Activated B cell treated with CpG ODN at 0.5 μM for 24 hours (primary cell): ENCODE data around the gene NUDT6. TPM values are rescaled to one million over a fixed set of nuclear protein-coding genes. Genes with fewer than 3 reads are reported as not detected.

Experiments used
- ATAC-seq: fragments of 200-7000 bp; cut with Tn5 transposase; one replicate; pipeline ENCODE4 v1.10.0; 2021; ENCODE audit warnings: low read depth, mild to moderate bottlenecking, moderate library complexity
- CTCF ChIA-PET: fragments of 350-600 bp; sonication (Branson Sonifier 250); formaldehyde crosslinking; loops from one replicate; lab custom pipeline; 2021; ENCODE audit warnings: antibody characterized with exemption; lab: Charles Lee
- POLR2A ChIA-PET: fragments of 350-600 bp; sonication (Branson Sonifier 250); formaldehyde crosslinking; loops from one replicate; lab custom pipeline; 2021; ENCODE audit warnings: antibody characterized with exemption; lab: Charles Lee
- DNase-seq: peaks from one replicate; pipeline ENCODE4 v3.0.0; 2022
- H3K27ac Mint-ChIP-seq: one replicate; pipeline ENCODE4 v1.8.0; 2020; ENCODE audit warnings: mixed read lengths
- H3K27me3 Mint-ChIP-seq: one replicate; pipeline ENCODE4 v1.8.0; 2021; ENCODE audit warnings: mixed read lengths
- H3K36me3 Mint-ChIP-seq: one replicate; pipeline ENCODE4 v1.8.0; 2021; ENCODE audit warnings: low read depth, mixed read lengths
- H3K4me1 Mint-ChIP-seq: one replicate; pipeline ENCODE4 v1.8.0; 2021; ENCODE audit warnings: mixed read lengths
- H3K4me3 Mint-ChIP-seq: one replicate; pipeline ENCODE4 v1.8.0; 2020; ENCODE audit warnings: mild to moderate bottlenecking, mixed read lengths
- H3K9me3 Mint-ChIP-seq: one replicate; pipeline ENCODE4 v1.8.0; 2020; ENCODE audit warnings: mixed read lengths
- intact Hi-C: fragments of 100-400 bp; cut with micrococcal nuclease; formaldehyde crosslinking; loops from one replicate; pipeline ENCODE4 v1.15.1; 2024
- total RNA-seq: library from RNA; stranded (reverse); gene quantifications from 2 replicates; pipeline ENCODE4 v1.2.3, GENCODE V29; 2022
- TF ChIP-seq, protein P1 (sequence below): fragments of 200-600 bp; IDR thresholded peaks from one replicate; pipeline ENCODE4 v1.8.0; 2022; ENCODE audit warnings: antibody characterized with exemption, mild to moderate bottlenecking

NUDT6 gene
- total RNA-seq, 1 donor from 2014 or later = 2.4 TPM

DNA sequence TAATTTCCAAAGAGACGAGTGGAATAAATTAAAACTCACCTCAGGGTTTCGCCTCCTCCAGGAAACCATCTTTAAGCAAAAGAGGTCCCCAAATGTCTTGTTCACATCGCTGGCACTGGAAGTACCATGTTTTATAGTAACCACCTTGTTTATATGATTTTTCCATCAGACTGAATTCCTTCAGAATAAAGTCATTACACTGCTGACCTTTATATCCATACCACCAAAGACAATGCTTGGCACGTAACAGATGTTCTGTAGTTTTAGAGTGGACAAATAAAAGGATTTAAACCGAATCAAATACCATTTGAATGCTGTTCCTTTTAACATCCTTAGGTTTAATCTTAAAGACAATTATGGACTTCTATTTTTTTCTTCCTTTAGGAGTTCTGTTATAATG lies 4.7 kb downstream of the NUDT6 start:
- no peak overlapping the region for H3K4me3 Mint-ChIP-seq
- H3K27ac Mint-ChIP-seq = no peak overlapping the region
- CTCF ChIA-PET = no interaction called here
- H3K9me3 Mint-ChIP-seq = no peaks in the 10 kb centered on the region
- POLR2A ChIA-PET = no interaction called here
- H3K4me1 Mint-ChIP-seq = peaks cover 4% of the 10 kb centered on the region
- DNase-seq = no peak
- intact Hi-C loops = no loop called here
- no peak for ATAC-seq
- H3K36me3 Mint-ChIP-seq = peaks cover 5% of the 10 kb centered on the region
- H3K27me3 Mint-ChIP-seq = no peaks in the 10 kb centered on the region
- TF ChIP-seq, protein P1, sequence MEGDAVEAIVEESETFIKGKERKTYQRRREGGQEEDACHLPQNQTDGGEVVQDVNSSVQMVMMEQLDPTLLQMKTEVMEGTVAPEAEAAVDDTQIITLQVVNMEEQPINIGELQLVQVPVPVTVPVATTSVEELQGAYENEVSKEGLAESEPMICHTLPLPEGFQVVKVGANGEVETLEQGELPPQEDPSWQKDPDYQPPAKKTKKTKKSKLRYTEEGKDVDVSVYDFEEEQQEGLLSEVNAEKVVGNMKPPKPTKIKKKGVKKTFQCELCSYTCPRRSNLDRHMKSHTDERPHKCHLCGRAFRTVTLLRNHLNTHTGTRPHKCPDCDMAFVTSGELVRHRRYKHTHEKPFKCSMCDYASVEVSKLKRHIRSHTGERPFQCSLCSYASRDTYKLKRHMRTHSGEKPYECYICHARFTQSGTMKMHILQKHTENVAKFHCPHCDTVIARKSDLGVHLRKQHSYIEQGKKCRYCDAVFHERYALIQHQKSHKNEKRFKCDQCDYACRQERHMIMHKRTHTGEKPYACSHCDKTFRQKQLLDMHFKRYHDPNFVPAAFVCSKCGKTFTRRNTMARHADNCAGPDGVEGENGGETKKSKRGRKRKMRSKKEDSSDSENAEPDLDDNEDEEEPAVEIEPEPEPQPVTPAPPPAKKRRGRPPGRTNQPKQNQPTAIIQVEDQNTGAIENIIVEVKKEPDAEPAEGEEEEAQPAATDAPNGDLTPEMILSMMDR = no peak

DNA sequence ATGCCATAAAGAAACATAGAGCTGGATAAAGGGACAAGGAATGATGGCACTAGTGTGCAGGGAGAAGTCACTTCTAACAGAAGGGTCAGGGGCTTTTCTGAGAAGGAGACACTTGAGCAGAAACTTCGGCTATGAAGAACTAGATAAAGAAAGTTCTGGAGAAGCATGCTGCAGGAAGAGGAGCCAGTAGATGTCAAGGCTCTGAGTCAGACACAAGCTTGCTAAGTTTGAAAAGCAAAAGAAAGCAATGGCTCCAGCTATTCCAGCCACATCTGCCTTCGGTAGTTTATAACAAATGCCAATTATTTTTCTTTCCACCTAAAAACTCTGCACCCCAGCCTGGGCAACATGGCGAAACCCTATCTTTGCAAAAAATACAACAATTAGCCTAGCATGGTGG lies 7.5 kb downstream of the NUDT6 start:
- H3K4me1 Mint-ChIP-seq = no peaks in the 10 kb centered on the region
- ATAC-seq = no peak

DNA sequence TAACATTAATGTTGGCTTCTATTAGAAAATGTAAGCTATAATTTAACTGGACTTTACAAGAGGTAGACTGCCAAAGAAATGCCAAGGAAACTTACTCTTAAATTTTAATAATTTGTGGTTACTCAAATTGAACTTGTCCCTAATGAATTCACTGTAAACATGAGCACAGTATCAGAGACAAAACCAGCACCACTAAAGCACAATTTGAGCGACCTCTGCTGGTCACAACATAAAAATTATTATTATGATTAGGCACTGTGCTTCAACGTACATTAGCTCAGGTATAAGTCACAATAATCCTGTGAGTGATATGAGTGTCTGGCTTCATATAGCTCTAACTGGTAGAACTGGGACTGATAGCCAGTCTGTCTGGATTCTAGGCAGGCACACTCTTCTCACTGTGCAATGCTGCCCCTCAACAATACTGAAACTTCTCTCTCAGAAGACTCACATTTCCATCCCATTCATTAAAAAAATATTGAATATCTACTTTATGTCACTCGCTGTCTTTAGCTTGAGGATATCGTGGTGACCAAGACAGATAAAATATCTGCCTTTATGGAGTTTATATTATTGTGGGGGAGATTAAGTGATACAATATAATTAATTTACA lies 8.0 kb downstream of the NUDT6 start:
- intact Hi-C loops = loop anchor here (1.0 kb wide), 1 partner anchor 156 kb away; no protein-coding TSS in a partner anchor

More for the DNA sequence above, 7.5 kb downstream of the NUDT6 start:
- H3K9me3 Mint-ChIP-seq = no peaks in the 10 kb centered on the region
- TF ChIP-seq, protein P1 = no peak
- no peak for DNase-seq
- ChIA-PET POLR2A (no interaction called here), CTCF (interaction anchor here (0.7 to 1.9 kb wide), 9 partner anchors 12 to 1014 kb away, joined by 3 to 32 read pairs (median 6); partner anchors contain the start of gene BBS12)
- H3K36me3 Mint-ChIP-seq = no peaks in the 10 kb centered on the region
- intact Hi-C loops = loop anchor here (1.0 kb wide), 1 partner anchor 157 kb away; no protein-coding TSS in a partner anchor
- H3K27ac Mint-ChIP-seq = no peak overlapping the region
- no peak overlapping the region for H3K4me3 Mint-ChIP-seq
- no peaks in the 10 kb centered on the region for H3K27me3 Mint-ChIP-seq

GRCh38 chr4:122912810-122913575 lies 9.4 kb downstream of the NUDT6 start:
- H3K27me3 Mint-ChIP-seq = no peaks in the 10 kb centered on the region
- no peak overlapping the region for H3K4me3 Mint-ChIP-seq
- no peak overlapping the region for H3K27ac Mint-ChIP-seq
- TF ChIP-seq, protein P1 = no peak
- ChIA-PET POLR2A (no interaction called here), CTCF (interaction anchor here (2.3 kb wide), 1 partner anchor 157 kb away, joined by 5 read pairs; no protein-coding TSS in a partner anchor)
- ATAC-seq (no peak), DNase-seq (no peak)
- H3K36me3 Mint-ChIP-seq = no peaks in the 10 kb centered on the region
- no peaks in the 10 kb centered on the region for H3K9me3 Mint-ChIP-seq
- H3K4me1 Mint-ChIP-seq = no peaks in the 10 kb centered on the region
- intact Hi-C loops = no loop called here

More for the DNA sequence above, 8.0 kb downstream of the NUDT6 start:
- H3K4me1 Mint-ChIP-seq = no peaks in the 10 kb centered on the region
- H3K9me3 Mint-ChIP-seq = no peaks in the 10 kb centered on the region
- TF ChIP-seq, protein P1 = no peak
- no peaks in the 10 kb centered on the region for H3K36me3 Mint-ChIP-seq
- no peak overlapping the region for H3K27ac Mint-ChIP-seq
- ChIA-PET POLR2A (no interaction called here), CTCF (interaction anchor here (0.7 to 1.9 kb wide), 9 partner anchors 11 to 1013 kb away, joined by 3 to 32 read pairs (median 6); partner anchors contain the start of gene BBS12)
- no peak for DNase-seq
- H3K27me3 Mint-ChIP-seq = no peaks in the 10 kb centered on the region
- no peak overlapping the region for H3K4me3 Mint-ChIP-seq
- peak; percentile 54 for ATAC-seq

- H3K27me3 Mint-ChIP-seq = no peaks in the 10 kb centered on the region
- DNase-seq = no peak
- no peaks in the 10 kb centered on the region for H3K36me3 Mint-ChIP-seq
- H3K4me1 Mint-ChIP-seq = no peaks in the 10 kb centered on the region
- no peak overlapping the region for H3K27ac Mint-ChIP-seq
- intact Hi-C loops = no loop called here
- H3K9me3 Mint-ChIP-seq = no peaks in the 10 kb centered on the region
- CTCF ChIA-PET = interaction anchor here (0.8 to 2.3 kb wide), 3 partner anchors 18 to 156 kb away, joined by 3 to 5 read pairs (median 3); no protein-coding TSS in a partner anchor
- POLR2A ChIA-PET = no interaction called here
- H3K4me3 Mint-ChIP-seq = no peak overlapping the region
- TF ChIP-seq, protein P1 = no peak
- ATAC-seq = no peak
Observed at GRCh38 chr4:122911588-122911987, 10.8 kb downstream of the NUDT6 start.
